Measurements from ENCODE around the gene CLPSL1.

Gene CLPSL1

DNA sequence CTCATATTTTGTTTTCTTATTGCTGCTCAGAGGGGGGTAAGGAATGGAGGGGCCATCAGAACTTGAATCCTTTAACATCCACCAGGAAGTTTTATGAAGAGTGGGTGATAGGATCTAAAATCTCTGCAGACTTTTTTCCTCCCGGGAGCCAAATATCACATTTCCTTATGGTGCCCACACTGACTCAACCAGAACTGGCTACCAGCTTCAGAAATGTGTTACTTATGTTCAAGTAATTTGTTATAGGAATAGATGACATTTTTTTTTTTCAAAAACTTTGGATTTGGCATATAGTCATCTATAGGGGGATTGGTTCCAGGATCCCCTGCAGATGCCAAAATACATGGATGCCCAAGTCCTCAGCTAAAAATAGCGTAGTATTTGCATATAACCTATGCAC is 42.8 kb downstream of the CLPSL1 start:
- H3F3A ChIP-seq (ENCODE audit: insufficient read depth, low read length) = no peaks in the 10 kb centered on the region
- no peaks in the 10 kb centered on the region for H3K79me2 ChIP-seq (ENCODE audit: low read length)
- no peak overlapping the region for H2AFZ ChIP-seq (ENCODE audit: low read length)
- no peak overlapping the region for H3K9ac ChIP-seq (ENCODE audit: low read length)
- H3K4me2 ChIP-seq (ENCODE audit: low read depth, low read length) = no peak overlapping the region
- H3K9me2 ChIP-seq (replicated peaks; ENCODE audit: insufficient read depth, low read length) = no peaks in the 10 kb centered on the region
- no peaks in the 10 kb centered on the region for H3K27me3 ChIP-seq (replicated peaks; ENCODE audit: insufficient read depth, low read length)
- no peak overlapping the region for H3K27ac ChIP-seq (ENCODE audit: low read length)
- TF ChIP-seq, protein P1, sequence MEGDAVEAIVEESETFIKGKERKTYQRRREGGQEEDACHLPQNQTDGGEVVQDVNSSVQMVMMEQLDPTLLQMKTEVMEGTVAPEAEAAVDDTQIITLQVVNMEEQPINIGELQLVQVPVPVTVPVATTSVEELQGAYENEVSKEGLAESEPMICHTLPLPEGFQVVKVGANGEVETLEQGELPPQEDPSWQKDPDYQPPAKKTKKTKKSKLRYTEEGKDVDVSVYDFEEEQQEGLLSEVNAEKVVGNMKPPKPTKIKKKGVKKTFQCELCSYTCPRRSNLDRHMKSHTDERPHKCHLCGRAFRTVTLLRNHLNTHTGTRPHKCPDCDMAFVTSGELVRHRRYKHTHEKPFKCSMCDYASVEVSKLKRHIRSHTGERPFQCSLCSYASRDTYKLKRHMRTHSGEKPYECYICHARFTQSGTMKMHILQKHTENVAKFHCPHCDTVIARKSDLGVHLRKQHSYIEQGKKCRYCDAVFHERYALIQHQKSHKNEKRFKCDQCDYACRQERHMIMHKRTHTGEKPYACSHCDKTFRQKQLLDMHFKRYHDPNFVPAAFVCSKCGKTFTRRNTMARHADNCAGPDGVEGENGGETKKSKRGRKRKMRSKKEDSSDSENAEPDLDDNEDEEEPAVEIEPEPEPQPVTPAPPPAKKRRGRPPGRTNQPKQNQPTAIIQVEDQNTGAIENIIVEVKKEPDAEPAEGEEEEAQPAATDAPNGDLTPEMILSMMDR (IDR thresholded peaks at IDR 0.05; ENCODE audit: low read length) = no peak
- no peak for TF ChIP-seq EZH2 (optimal IDR thresholded peaks at IDR 0.05; ENCODE audit: low read depth, low read length)
- no peak for TF ChIP-seq EZH2phosphoT487 (IDR thresholded peaks at IDR 0.05; ENCODE audit: low read length)
- no peaks in the 10 kb centered on the region for H3K4me1 ChIP-seq (ENCODE audit: low read length)
- no peaks in the 10 kb centered on the region for H3K9me3 ChIP-seq (replicated peaks; ENCODE audit: insufficient read depth, low read length)
- no peaks in the 10 kb centered on the region for H4K20me1 ChIP-seq (ENCODE audit: insufficient read depth, low read length)
- no peak for DNase-seq
- H3K36me3 ChIP-seq (replicated peaks; ENCODE audit: insufficient read depth, low read length) = no peaks in the 10 kb centered on the region
- no peak overlapping the region for H3K4me3 ChIP-seq (ENCODE audit: low read length)

DNA sequence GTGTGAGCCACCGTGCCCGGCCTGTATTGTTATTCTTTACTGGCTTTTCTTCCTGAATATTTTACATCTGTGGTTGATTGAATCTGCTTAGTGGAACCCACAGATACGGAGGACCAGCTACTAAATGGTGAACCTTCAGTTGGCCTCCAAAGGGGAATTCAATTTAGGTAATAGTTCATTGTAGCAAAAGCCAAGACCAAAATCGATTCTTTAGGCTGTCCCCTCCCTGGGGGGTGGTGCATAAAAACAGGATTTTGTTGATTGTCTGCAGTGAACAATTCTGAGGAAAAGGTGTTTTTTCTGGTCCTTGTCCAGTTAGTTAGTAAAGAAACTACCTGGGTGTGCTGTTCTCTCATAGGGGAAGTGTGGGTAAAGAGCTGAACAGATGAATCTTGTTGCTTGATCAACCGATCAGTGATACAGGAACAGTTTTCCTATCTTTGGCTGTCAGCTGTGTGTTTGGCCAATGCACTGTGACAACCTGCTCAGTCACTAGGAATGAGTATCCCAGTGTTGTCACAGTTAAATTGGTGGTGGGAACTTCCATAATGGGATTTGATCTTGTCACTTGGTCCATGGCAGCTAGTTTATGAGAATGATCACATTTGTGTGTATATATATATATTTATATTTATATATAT is 43.9 kb downstream of the CLPSL1 start:
- no peaks in the 10 kb centered on the region for H3K9me3 ChIP-seq (replicated peaks; ENCODE audit: insufficient read depth, low read length)
- H3K27me3 ChIP-seq (replicated peaks; ENCODE audit: insufficient read depth, low read length) = no peaks in the 10 kb centered on the region
- H3K9me2 ChIP-seq (replicated peaks; ENCODE audit: insufficient read depth, low read length) = no peaks in the 10 kb centered on the region
- no peak overlapping the region for H3K4me2 ChIP-seq (ENCODE audit: low read depth, low read length)
- H4K20me1 ChIP-seq (ENCODE audit: insufficient read depth, low read length) = no peaks in the 10 kb centered on the region
- no peaks in the 10 kb centered on the region for H3K4me1 ChIP-seq (ENCODE audit: low read length)
- no peaks in the 10 kb centered on the region for H3K79me2 ChIP-seq (ENCODE audit: low read length)
- H3K4me3 ChIP-seq (ENCODE audit: low read length) = no peak overlapping the region
- H3K27ac ChIP-seq (ENCODE audit: low read length) = no peak overlapping the region
- TF ChIP-seq, protein P1 (IDR thresholded peaks at IDR 0.05; ENCODE audit: low read length) = no peak
- TF ChIP-seq EZH2phosphoT487 (IDR thresholded peaks at IDR 0.05; ENCODE audit: low read length) = no peak
- TF ChIP-seq EZH2 (optimal IDR thresholded peaks at IDR 0.05; ENCODE audit: low read depth, low read length) = no peak
- H2AFZ ChIP-seq (ENCODE audit: low read length) = no peak overlapping the region
- no peak overlapping the region for H3K9ac ChIP-seq (ENCODE audit: low read length)
- H3F3A ChIP-seq (ENCODE audit: insufficient read depth, low read length) = no peaks in the 10 kb centered on the region
- H3K36me3 ChIP-seq (replicated peaks; ENCODE audit: insufficient read depth, low read length) = no peaks in the 10 kb centered on the region
- no peak for DNase-seq

DNA sequence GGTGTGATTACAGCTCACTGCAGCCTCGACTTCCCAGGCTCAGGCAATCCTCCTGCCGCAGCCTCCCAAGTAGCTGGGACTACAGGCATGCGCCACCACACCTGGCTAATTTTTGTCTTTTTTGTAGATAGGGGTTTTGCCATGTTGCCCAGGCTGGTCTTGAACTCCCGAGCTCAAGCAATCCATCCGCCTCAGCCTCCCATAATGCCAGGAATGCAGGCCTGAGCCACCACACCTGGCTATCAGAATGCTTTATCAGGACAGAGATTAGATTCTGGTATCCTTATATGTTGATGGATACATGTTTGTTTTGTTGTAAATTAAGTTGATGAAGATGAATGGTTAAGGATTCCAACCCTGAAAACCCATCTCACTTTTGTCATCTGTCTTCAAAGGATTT is 48.5 kb downstream of the CLPSL1 start:
- no peaks in the 10 kb centered on the region for H3K9me2 ChIP-seq (replicated peaks; ENCODE audit: insufficient read depth, low read length)
- H3F3A ChIP-seq (ENCODE audit: insufficient read depth, low read length) = 0 out of 2 replicates have a peak, but pooled peaks cover 3% of the 10 kb centered on the region
- TF ChIP-seq EZH2 (optimal IDR thresholded peaks at IDR 0.05; ENCODE audit: low read depth, low read length) (no peak), EZH2phosphoT487 (IDR thresholded peaks at IDR 0.05; ENCODE audit: low read length) (no peak)
- no peak overlapping the region for H3K4me2 ChIP-seq (ENCODE audit: low read depth, low read length)
- H2AFZ ChIP-seq (ENCODE audit: low read length) = no peak overlapping the region
- no peak overlapping the region for H3K9ac ChIP-seq (ENCODE audit: low read length)
- no peaks in the 10 kb centered on the region for H3K79me2 ChIP-seq (ENCODE audit: low read length)
- no peaks in the 10 kb centered on the region for H4K20me1 ChIP-seq (ENCODE audit: insufficient read depth, low read length)
- H3K4me1 ChIP-seq (ENCODE audit: low read length) = no peaks in the 10 kb centered on the region
- H3K36me3 ChIP-seq (replicated peaks; ENCODE audit: insufficient read depth, low read length) = peaks cover 3% of the 10 kb centered on the region; the same call in 1 of the 2 replicates
- no peak overlapping the region for H3K4me3 ChIP-seq (ENCODE audit: low read length)
- no peaks in the 10 kb centered on the region for H3K27me3 ChIP-seq (replicated peaks; ENCODE audit: insufficient read depth, low read length)
- H3K9me3 ChIP-seq (replicated peaks; ENCODE audit: insufficient read depth, low read length) = no peaks in the 10 kb centered on the region
- H3K27ac ChIP-seq (ENCODE audit: low read length) = no peak overlapping the region
- no peak for DNase-seq
